Endothelial cell of hepatic sinusoid (primary cell): ENCODE measurements around the gene ABCA2.
"Not testable (repeated sequence)": the region's sequence is repeated elsewhere in the genome, so short reads cannot be mapped to it uniquely, and the experiment has no call there.

Experiments used
- in situ Hi-C: cut with HindIII; loops from 2 replicates; pipeline ENCODE4 v1.10.0; 2017; ENCODE audit warnings: low sequenced_read_pairs

Gene ABCA2

GRCh38 chr9:137064027-137064879 lies 36.2 kb upstream of the ABCA2 start:
- in situ Hi-C loops, result no loop called here

- in situ Hi-C loops, result no loop called here
Observed at GRCh38 chr9:137063311-137064026, 35.4 kb upstream of the ABCA2 start.

GRCh38 chr9:137062798-137063197 lies 34.8 kb upstream of the ABCA2 start:
- in situ Hi-C loops, result not testable (repeated sequence)

GRCh38 chr9:137062384-137062783 lies 34.3 kb upstream of the ABCA2 start:
- in situ Hi-C loops, result no loop called here

- in situ Hi-C loops, result no loop called here
Observed at GRCh38 chr9:137058521-137059234, 30.6 kb upstream of the ABCA2 start.

- in situ Hi-C loops, result no loop called here
Observed at GRCh38 chr9:137057545-137057944, 29.5 kb upstream of the ABCA2 start.

- in situ Hi-C loops, result no loop called here
Observed at GRCh38 chr9:137056739-137057415, 28.8 kb upstream of the ABCA2 start.

GRCh38 chr9:137055385-137056364 lies 27.6 kb upstream of the ABCA2 start:
- in situ Hi-C loops, result no loop called here

- in situ Hi-C loops, result no loop called here
Observed at GRCh38 chr9:137054932-137055384, 26.9 kb upstream of the ABCA2 start.

- in situ Hi-C loops, result no loop called here
Observed at GRCh38 chr9:137053944-137054931, 26.2 kb upstream of the ABCA2 start, which contains the start of gene ENTPD2. ENTPD2 (minus strand) TSS chr9:137054061; CDS start chr9:137053997, 64 bp downstream.

GRCh38 chr9:137052998-137053943 lies 25.2 kb upstream of the ABCA2 start:
- in situ Hi-C loops, result no loop called here

- in situ Hi-C loops, result no loop called here
Observed at GRCh38 chr9:137052293-137052692, 24.3 kb upstream of the ABCA2 start.

GRCh38 chr9:137051145-137051724 lies 23.2 kb upstream of the ABCA2 start:
- in situ Hi-C loops, result no loop called here

- in situ Hi-C loops, result no loop called here
Observed at GRCh38 chr9:137050570-137050969, 22.5 kb upstream of the ABCA2 start.

GRCh38 chr9:137049544-137050449 lies 21.8 kb upstream of the ABCA2 start:
- in situ Hi-C loops, result no loop called here
